GM23338 (cell line): Measurements from ENCODE around the gene TRAPPC4. TPM values are rescaled to one million over a fixed set of nuclear protein-coding genes. Genes with fewer than 3 reads are reported as not detected.

Source experiments
- ATAC-seq: fragments of 200-7000 bp; cut with Tn5 transposase; 3 replicates; pipeline ENCODE4 v1.9.1; 2020
- DNase-seq: peaks from one replicate; pipeline ENCODE4 v3.0.0-alpha.2; 2015; ENCODE audit warnings: low spot score
- H2AFZ ChIP-seq: fragments of 200-600 bp; sonication (generic); 2 replicates; pipeline ENCODE4 v1.8.0; 2016; ENCODE audit warnings: antibody characterized with exemption, mild to moderate bottlenecking, moderate library complexity
- H3F3A ChIP-seq: fragments of 200-600 bp; sonication (generic); replicated peaks from 2 replicates; pipeline ENCODE4 v1.8.0; 2017; ENCODE audit warnings: antibody characterized with exemption, mixed run types, low read depth
- H3K27ac ChIP-seq: fragments of 200-600 bp; sonication (generic); 2 replicates; pipeline ENCODE4 v1.6.1; 2016; ENCODE audit warnings: low read depth
- H3K27me3 ChIP-seq: fragments of 200-600 bp; sonication (generic); 2 replicates; pipeline ENCODE4 v1.8.0; 2016; ENCODE audit warnings: mild to moderate bottlenecking, mixed run types, moderate library complexity; ENCODE audit not compliant: insufficient read depth
- H3K36me3 ChIP-seq: fragments of 200-600 bp; sonication (generic); 2 replicates; pipeline ENCODE4 v1.8.0; 2016; ENCODE audit warnings: mild to moderate bottlenecking; ENCODE audit not compliant: insufficient read depth
- H3K4me1 ChIP-seq: fragments of 200-600 bp; sonication (generic); 2 replicates; pipeline ENCODE4 v1.8.0; 2016; ENCODE audit warnings: mild to moderate bottlenecking, moderate library complexity; ENCODE audit not compliant: insufficient read depth
- H3K4me2 ChIP-seq: fragments of 200-600 bp; sonication (generic); 2 replicates; pipeline ENCODE4 v1.7.1; 2017; ENCODE audit warnings: mixed run types
- H3K4me3 ChIP-seq: fragments of 200-600 bp; sonication (generic); 2 replicates; pipeline ENCODE4 v1.6.1; 2016; ENCODE audit warnings: mixed run types
- H3K79me2 ChIP-seq: fragments of 200-600 bp; sonication (generic); replicated peaks from 2 replicates; pipeline ENCODE4 v1.8.0; 2017; ENCODE audit warnings: mild to moderate bottlenecking; ENCODE audit not compliant: insufficient read depth
- H3K9me2 ChIP-seq: fragments of 200-600 bp; sonication (generic); 2 replicates; pipeline ENCODE4 v1.8.0; 2017; ENCODE audit not compliant: insufficient read depth
- H4K20me1 ChIP-seq: fragments of 200-600 bp; sonication (generic); replicated peaks from 2 replicates; pipeline ENCODE4 v1.8.0; 2017; ENCODE audit warnings: mild to moderate bottlenecking; ENCODE audit not compliant: insufficient read depth
- H3K27ac Mint-ChIP-seq: 2 replicates; pipeline ENCODE4 v1.8.0; 2020; ENCODE audit warnings: inconsistent platforms, mild to moderate bottlenecking, moderate library complexity, mixed read lengths
- H3K27me3 Mint-ChIP-seq: 3 replicates; pipeline ENCODE4 v1.8.0; 2022; ENCODE audit warnings: low read depth, mild to moderate bottlenecking, moderate library complexity, mixed read lengths, inconsistent platforms; ENCODE audit not compliant: insufficient read depth, poor library complexity
- H3K36me3 Mint-ChIP-seq: 3 replicates; pipeline ENCODE4 v1.8.0; 2021; ENCODE audit warnings: low read depth, mild to moderate bottlenecking, inconsistent platforms, moderate library complexity, mixed read lengths
- H3K4me1 Mint-ChIP-seq: 3 replicates; pipeline ENCODE4 v1.8.0; 2020; ENCODE audit warnings: mild to moderate bottlenecking, inconsistent platforms, mixed read lengths
- H3K4me3 Mint-ChIP-seq: 3 replicates; pipeline ENCODE4 v1.8.0; 2021; ENCODE audit warnings: moderate library complexity, mild to moderate bottlenecking, inconsistent platforms, mixed read lengths
- H3K9me3 Mint-ChIP-seq: 3 replicates; pipeline ENCODE4 v1.8.0; 2020; ENCODE audit warnings: moderate library complexity, mild to moderate bottlenecking, inconsistent platforms, mixed read lengths
- CREB1 ChIP-seq: fragments of 250-450 bp; sonication (Bioruptor Pico); IDR thresholded peaks from 2 replicates; pipeline ENCODE4 v1.5.0; 2020; ENCODE audit warnings: low read depth, mild to moderate bottlenecking, moderate library complexity
- CTCF ChIP-seq, 2 experiments: fragments of 200-600 bp in 1 of 2; sonication (generic) in 1 of 2; conservative IDR thresholded peaks; 2 replicates each; pipeline versions ENCODE4 v1.5.1 to v1.6.1; 2016 to 2017; ENCODE audit warnings: antibody characterized with exemption in 2 of 2, low read depth in 2 of 2, mild to moderate bottlenecking in 2 of 2, moderate library complexity in 1 of 2
- ETS1 ChIP-seq: IDR thresholded peaks from 2 replicates; pipeline ENCODE4 v1.6.1; 2016; ENCODE audit warnings: antibody characterized with exemption
- EZH2 ChIP-seq: fragments of 200-600 bp; sonication (generic); IDR thresholded peaks from one replicate; pipeline ENCODE4 v1.8.0; 2017; ENCODE audit warnings: antibody characterized with exemption, mild to moderate bottlenecking, low read depth; ENCODE audit not compliant: unreplicated experiment
- EZH2phosphoT487 ChIP-seq: fragments of 200-600 bp; sonication (generic); IDR thresholded peaks from one replicate; pipeline ENCODE4 v1.8.1; 2018; ENCODE audit warnings: antibody characterized with exemption; ENCODE audit not compliant: unreplicated experiment
- JUNB ChIP-seq: IDR thresholded peaks from one replicate; pipeline ENCODE4 v1.6.1; 2016; ENCODE audit warnings: antibody characterized with exemption; ENCODE audit not compliant: unreplicated experiment
- NANOG ChIP-seq: IDR thresholded peaks from 2 replicates; pipeline ENCODE4 v1.6.1; 2016; ENCODE audit warnings: antibody characterized with exemption, borderline replicate concordance
- POLR2AphosphoS5 ChIP-seq: IDR thresholded peaks from 2 replicates; pipeline ENCODE4 v1.6.1; 2016; ENCODE audit warnings: antibody characterized with exemption, low read depth
- REST ChIP-seq: IDR thresholded peaks from one replicate; pipeline ENCODE4 v1.6.1; 2018; ENCODE audit warnings: antibody characterized with exemption; ENCODE audit not compliant: unreplicated experiment
- STAT1 ChIP-seq: IDR thresholded peaks from one replicate; pipeline ENCODE4 v1.6.1; 2016; ENCODE audit warnings: antibody characterized with exemption; ENCODE audit not compliant: unreplicated experiment
- ZNF114 ChIP-seq: fragments of 250-450 bp; sonication (Bioruptor Pico); IDR thresholded peaks from 2 replicates; pipeline ENCODE4 v1.5.0; 2020; ENCODE audit warnings: mild to moderate bottlenecking, moderate library complexity
- ZNF331 ChIP-seq: fragments of 250-450 bp; sonication (Bioruptor Pico); IDR thresholded peaks from 2 replicates; pipeline ENCODE4 v1.5.0; 2020; ENCODE audit warnings: low read depth, mild to moderate bottlenecking, moderate library complexity
- ZNF462 ChIP-seq: fragments of 250-450 bp; sonication (Bioruptor Pico); IDR thresholded peaks from 2 replicates; pipeline ENCODE4 v1.5.0; 2020; ENCODE audit warnings: mild to moderate bottlenecking, moderate library complexity
- polyA plus RNA-seq: library from polyadenylated mRNA; unstranded; fragments of >200 nt; fragmentation: Nextera tagmentation; extraction: Ambion mirVana; gene quantifications from 2 replicates; pipeline ENCODE4 v1.2.1, GENCODE V29; 2016
- total RNA-seq: library from RNA; depleted of rRNA; stranded (reverse); fragments of >200 nt; shearing (Covaris generic); gene quantifications from 2 replicates; pipeline ENCODE4 v1.2.3, GENCODE V29; 2014

Gene TRAPPC4
- total and polyA plus RNA-seq, 2 experiments from 2014 or later: 79.9 to 142 TPM

GRCh38 chr11:119031912-119032280 lies 13.3 kb downstream of the TRAPPC4 start:
- H3K36me3 ChIP-seq: no peaks in the 10 kb centered on the region; the same call in 1 of the 2 replicates
- ATAC-seq: no peak
- no peak overlapping the region for H3K27ac Mint-ChIP-seq
- H3K9me2 ChIP-seq: no peaks in the 10 kb centered on the region
- H3K4me1 ChIP-seq: peaks cover 14% of the 10 kb centered on the region
- no peak for TF ChIP-seq CTCF (conservative IDR thresholded peaks at IDR 0.05; ENCODE audit: low read depth in 2 of 2)
- TF ChIP-seq NANOG: no peak
- TF ChIP-seq ZNF462 (CRISPR knock-in tag): no peak
- no peak for TF ChIP-seq ZNF331 (CRISPR knock-in tag)
- TF ChIP-seq STAT1: no peak
- no peak for TF ChIP-seq ETS1
- TF ChIP-seq EZH2: no peak
- no peak for TF ChIP-seq ZNF114 (CRISPR knock-in tag)
- no peak for TF ChIP-seq JUNB
- no peak for TF ChIP-seq POLR2AphosphoS5
- no peak for TF ChIP-seq EZH2phosphoT487
- no peak for TF ChIP-seq REST
- no peak for TF ChIP-seq CREB1 (CRISPR knock-in tag)
- H3K4me2 ChIP-seq: no peak overlapping the region
- peaks cover 27% of the 10 kb centered on the region for H3K4me1 Mint-ChIP-seq
- H3K27me3 ChIP-seq: no peaks in the 10 kb centered on the region
- peaks cover 8% of the 10 kb centered on the region for H3K79me2 ChIP-seq
- H3F3A ChIP-seq: peaks cover 12% of the 10 kb centered on the region; the same call in 1 of the 2 replicates
- no peaks in the 10 kb centered on the region for H4K20me1 ChIP-seq
- no peak for DNase-seq
- H3K9me3 Mint-ChIP-seq: no peaks in the 10 kb centered on the region; the same call in 2 of the 3 replicates
- H3K36me3 Mint-ChIP-seq: peaks cover 23% of the 10 kb centered on the region
- H3K4me3 Mint-ChIP-seq: no peak overlapping the region; the same call in 2 of the 3 replicates
- H3K27me3 Mint-ChIP-seq: peaks cover 25% of the 10 kb centered on the region
- H3K27ac ChIP-seq: no peak overlapping the region
- H3K4me3 ChIP-seq: no peak overlapping the region
- H2AFZ ChIP-seq: peak overlapping the region; percentile 52; the same call in 1 of the 2 replicates
